Upper lobe of right lung (tissue), 1 donor: Measurements from ENCODE around the gene CLSTN2. TPM values are rescaled to one million over a fixed set of nuclear protein-coding genes. Genes with fewer than 3 reads are reported as not detected.

Source experiments
- ATAC-seq: fragments of 200-7000 bp; cut with Tn5 transposase; one replicate; pipeline ENCODE4 v1.9.1; 2020; ENCODE audit warnings: mild to moderate bottlenecking, moderate library complexity
- DNase-seq: peaks from one replicate; pipeline ENCODE4 v3.0.0-alpha.2; 2020
- H3K27ac ChIP-seq: fragments of 200-600 bp; one replicate; pipeline ENCODE4 v1.8.0; 2022
- H3K27me3 ChIP-seq: fragments of 200-600 bp; one replicate; pipeline ENCODE4 v1.8.0; 2022; ENCODE audit warnings: mild to moderate bottlenecking
- H3K36me3 ChIP-seq: fragments of 200-600 bp; one replicate; pipeline ENCODE4 v1.8.0; 2022
- H3K4me1 ChIP-seq: fragments of 200-600 bp; one replicate; pipeline ENCODE4 v1.8.0; 2022
- H3K4me3 ChIP-seq: fragments of 200-600 bp; one replicate; pipeline ENCODE4 v1.8.0; 2022; ENCODE audit warnings: mild to moderate bottlenecking
- H3K9me3 ChIP-seq: fragments of 200-600 bp; one replicate; pipeline ENCODE4 v1.8.0; 2022
- CTCF ChIP-seq: fragments of 200-600 bp; IDR thresholded peaks from one replicate; pipeline ENCODE4 v1.8.0; 2022; ENCODE audit warnings: antibody characterized with exemption
- intact Hi-C: fragments of 100-400 bp; cut with DNase I; formaldehyde crosslinking; loops from one replicate; pipeline ENCODE4 v1.11.0; 2022
- total RNA-seq: library from RNA; stranded (reverse); fragmentation: NEBNext Ultra II Directional; extraction: Animal tissue kit (Norgen Biotek cat#: 25700); gene quantifications from one replicate; pipeline ENCODE4 v1.2.1, GENCODE V29; 2021
- donor health status: DM: no; HTN: yes; CAD: no; lungs with severe emphysema.

Gene CLSTN2
- total RNA-seq, 1 donor from 2014 or later, result 3.0 TPM

- Histone ChIP-seq H3K27ac (no peak overlapping the region), H3K4me3 (no peak overlapping the region), H3K27me3 (no peaks in the 10 kb centered on the region), H3K36me3 (no peaks in the 10 kb centered on the region), H3K4me1 (no peaks in the 10 kb centered on the region), H3K9me3 (no peaks in the 10 kb centered on the region)
- intact Hi-C loops, result no loop called here
- no peak for TF ChIP-seq CTCF
- no peak for ATAC-seq
- DNase-seq, result no peak
Observed at GRCh38 chr3:140466535-140466934, 531.5 kb downstream of the CLSTN2 start.

GRCh38 chr3:140467104-140467577, 532.2 kb downstream of the CLSTN2 start:
- no peaks in the 10 kb centered on the region for H3K9me3 ChIP-seq
- ATAC-seq (peak; percentile 80), DNase-seq (no peak)
- H3K4me1 ChIP-seq, result no peaks in the 10 kb centered on the region
- intact Hi-C loops, result no loop called here
- TF ChIP-seq CTCF, result no peak
- no peak overlapping the region for H3K4me3 ChIP-seq
- no peak overlapping the region for H3K27ac ChIP-seq
- H3K36me3 ChIP-seq, result no peaks in the 10 kb centered on the region
- H3K27me3 ChIP-seq, result no peaks in the 10 kb centered on the region

- H3K4me3 ChIP-seq, result no peak overlapping the region
- H3K9me3 ChIP-seq, result no peaks in the 10 kb centered on the region
- H3K27ac ChIP-seq, result no peak overlapping the region
- no peaks in the 10 kb centered on the region for H3K27me3 ChIP-seq
- H3K4me1 ChIP-seq, result no peaks in the 10 kb centered on the region
- intact Hi-C loops, result no loop called here
- H3K36me3 ChIP-seq, result no peaks in the 10 kb centered on the region
- no peak for TF ChIP-seq CTCF
- DNase-seq, result no peak
- ATAC-seq, result no peak
Observed at GRCh38 chr3:140467796-140468315, 532.9 kb downstream of the CLSTN2 start.

GRCh38 chr3:140468407-140468806, 533.4 kb downstream of the CLSTN2 start:
- H3K27ac ChIP-seq, result no peak overlapping the region
- H3K4me1 ChIP-seq, result no peaks in the 10 kb centered on the region
- no peaks in the 10 kb centered on the region for H3K9me3 ChIP-seq
- no peak overlapping the region for H3K4me3 ChIP-seq
- no peaks in the 10 kb centered on the region for H3K27me3 ChIP-seq
- DNase-seq (no peak), ATAC-seq (no peak)
- intact Hi-C loops, result no loop called here
- H3K36me3 ChIP-seq, result no peaks in the 10 kb centered on the region
- no peak for TF ChIP-seq CTCF

- DNase-seq (no peak), ATAC-seq (no peak)
- intact Hi-C loops, result no loop called here
- Histone ChIP-seq H3K9me3 (no peaks in the 10 kb centered on the region), H3K27ac (no peak overlapping the region), H3K27me3 (no peaks in the 10 kb centered on the region), H3K4me3 (no peak overlapping the region), H3K36me3 (no peaks in the 10 kb centered on the region), H3K4me1 (no peaks in the 10 kb centered on the region)
- TF ChIP-seq CTCF, result no peak
Observed at GRCh38 chr3:140469491-140469890, 534.5 kb downstream of the CLSTN2 start.

GRCh38 chr3:140470211-140470610, 535.2 kb downstream of the CLSTN2 start:
- H3K4me3 ChIP-seq, result no peak overlapping the region
- intact Hi-C loops, result no loop called here
- no peak for TF ChIP-seq CTCF
- no peaks in the 10 kb centered on the region for H3K4me1 ChIP-seq
- H3K27me3 ChIP-seq, result no peaks in the 10 kb centered on the region
- H3K27ac ChIP-seq, result no peak overlapping the region
- no peak for DNase-seq
- no peaks in the 10 kb centered on the region for H3K36me3 ChIP-seq
- no peaks in the 10 kb centered on the region for H3K9me3 ChIP-seq
- ATAC-seq, result no peak
